GDM1 (cell line): ENCODE data around the gene CHSY1.
"Not testable (repeated sequence)": the region's sequence is repeated elsewhere in the genome, so short reads cannot be mapped to it uniquely, and the experiment has no call there.

Experiments used
- DNase-seq: peaks from one replicate; lab custom pipeline; 2025; lab: John Stamatoyannopoulos, UW

CHSY1 gene, protein sequence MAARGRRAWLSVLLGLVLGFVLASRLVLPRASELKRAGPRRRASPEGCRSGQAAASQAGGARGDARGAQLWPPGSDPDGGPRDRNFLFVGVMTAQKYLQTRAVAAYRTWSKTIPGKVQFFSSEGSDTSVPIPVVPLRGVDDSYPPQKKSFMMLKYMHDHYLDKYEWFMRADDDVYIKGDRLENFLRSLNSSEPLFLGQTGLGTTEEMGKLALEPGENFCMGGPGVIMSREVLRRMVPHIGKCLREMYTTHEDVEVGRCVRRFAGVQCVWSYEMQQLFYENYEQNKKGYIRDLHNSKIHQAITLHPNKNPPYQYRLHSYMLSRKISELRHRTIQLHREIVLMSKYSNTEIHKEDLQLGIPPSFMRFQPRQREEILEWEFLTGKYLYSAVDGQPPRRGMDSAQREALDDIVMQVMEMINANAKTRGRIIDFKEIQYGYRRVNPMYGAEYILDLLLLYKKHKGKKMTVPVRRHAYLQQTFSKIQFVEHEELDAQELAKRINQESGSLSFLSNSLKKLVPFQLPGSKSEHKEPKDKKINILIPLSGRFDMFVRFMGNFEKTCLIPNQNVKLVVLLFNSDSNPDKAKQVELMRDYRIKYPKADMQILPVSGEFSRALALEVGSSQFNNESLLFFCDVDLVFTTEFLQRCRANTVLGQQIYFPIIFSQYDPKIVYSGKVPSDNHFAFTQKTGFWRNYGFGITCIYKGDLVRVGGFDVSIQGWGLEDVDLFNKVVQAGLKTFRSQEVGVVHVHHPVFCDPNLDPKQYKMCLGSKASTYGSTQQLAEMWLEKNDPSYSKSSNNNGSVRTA

GRCh38 chr15:101251830-101252820 lies at the start of gene CHSY1:
TSS of gene CHSY1 (minus strand) at chr15:101252048. CDS start at chr15:101251456, 592 bp downstream.
- peak; percentile 85 for DNase-seq

DNA sequence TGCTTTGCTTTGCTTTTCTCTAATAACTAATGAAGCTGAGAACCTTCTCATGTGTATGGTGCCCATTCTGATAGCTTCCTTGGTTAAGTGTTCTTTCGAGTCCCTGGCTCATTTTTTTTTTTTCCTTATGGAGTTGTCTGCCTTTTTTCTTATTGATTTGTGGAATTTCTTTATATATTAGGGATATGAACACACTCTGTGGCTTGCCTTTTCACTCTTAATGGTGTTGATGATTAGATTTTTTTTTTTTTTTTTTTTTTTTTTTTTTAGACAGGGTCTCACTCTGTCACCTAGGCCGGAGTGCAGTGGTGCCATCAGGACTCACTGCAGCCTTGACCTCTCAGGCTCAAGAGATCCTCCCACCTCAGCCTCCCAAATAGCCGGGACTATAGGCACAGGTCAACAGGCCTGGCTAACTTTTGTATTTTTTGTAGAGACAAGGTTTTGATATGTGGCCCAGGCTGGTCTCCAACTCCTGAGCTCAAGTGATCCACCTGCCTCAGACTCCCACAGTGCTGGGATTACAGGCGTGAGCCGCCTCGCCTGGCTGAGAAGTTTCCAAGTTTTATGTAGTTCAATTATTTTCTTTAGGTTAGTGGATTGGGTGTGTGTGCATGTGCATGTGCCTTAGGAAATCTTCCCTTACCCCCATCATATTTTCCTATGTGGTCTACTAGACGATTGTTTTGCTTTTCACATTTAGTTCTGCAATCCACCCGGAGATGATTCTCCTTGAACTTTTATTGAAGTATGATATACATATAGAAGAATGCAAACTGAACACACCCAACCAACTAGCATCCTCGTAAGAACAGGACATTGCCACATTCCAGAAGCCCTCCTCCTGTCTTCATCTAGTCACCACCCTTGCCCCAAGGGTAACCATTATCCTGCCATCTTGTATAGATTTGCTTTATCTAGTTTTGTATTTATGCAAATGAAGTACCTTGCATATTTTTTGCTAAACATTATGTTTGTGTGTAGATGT lies 44.9 kb upstream of the CHSY1 start:
- no peak for DNase-seq

- no peak for DNase-seq
Measured at GRCh38 chr15:101295607-101296161, 43.8 kb upstream of the CHSY1 start.

- DNase-seq, result peak; percentile 93
Measured at GRCh38 chr15:101294731-101295606, 43.1 kb upstream of the CHSY1 start, which contains the start of gene SNRPA1. TSS of gene SNRPA1 (minus strand) at chr15:101295248. CDS start at chr15:101295178, 70 bp downstream.

DNA sequence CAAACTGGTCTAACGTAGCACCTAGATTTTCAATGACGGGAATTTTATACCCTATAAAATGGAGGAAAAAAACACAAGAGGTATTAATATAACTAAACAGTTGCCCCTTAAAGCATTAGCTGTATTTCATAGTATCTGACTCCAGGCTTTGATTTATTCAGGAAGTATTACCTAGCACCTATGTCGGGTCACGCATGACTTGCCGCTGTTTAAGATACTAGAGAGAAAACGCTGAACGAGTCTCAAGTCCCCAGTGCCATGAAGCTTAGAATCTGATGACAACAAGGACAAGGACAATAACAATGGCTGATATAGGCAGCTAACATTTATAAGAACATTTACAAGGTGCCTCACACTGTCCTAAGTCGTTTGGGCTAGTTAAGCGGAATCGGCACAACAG lies 41.3 kb upstream of the CHSY1 start:
- no peak for DNase-seq

DNA sequence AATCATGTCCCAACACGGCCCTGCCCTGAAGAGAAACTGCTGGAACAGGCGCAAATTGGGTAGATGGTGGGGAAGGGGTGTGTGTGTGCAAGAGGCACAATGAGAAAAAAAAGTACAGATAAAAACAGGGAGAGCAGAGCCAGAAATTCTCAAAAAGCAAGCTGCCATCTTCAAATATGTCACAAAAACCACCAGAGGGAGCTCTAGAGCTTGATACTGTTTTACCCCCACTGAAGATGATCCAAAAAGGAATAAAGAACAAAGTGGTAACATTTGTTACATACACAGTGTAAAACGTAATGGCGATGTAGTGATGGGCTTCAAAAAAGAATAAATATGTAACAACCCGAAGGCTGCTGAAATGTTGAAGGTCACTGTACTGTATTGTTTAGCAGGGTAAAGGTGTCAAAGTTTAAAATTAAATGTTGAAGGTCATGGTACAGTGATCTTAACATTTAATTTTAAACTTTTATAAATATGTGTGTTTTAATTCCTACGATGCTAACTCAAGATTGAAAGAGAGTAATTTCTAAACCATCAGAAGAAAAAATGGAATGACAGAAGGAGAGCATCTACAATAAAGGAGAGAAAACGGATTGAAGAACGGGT lies 37.2 kb upstream of the CHSY1 start:
- peak; percentile 24 for DNase-seq

DNA sequence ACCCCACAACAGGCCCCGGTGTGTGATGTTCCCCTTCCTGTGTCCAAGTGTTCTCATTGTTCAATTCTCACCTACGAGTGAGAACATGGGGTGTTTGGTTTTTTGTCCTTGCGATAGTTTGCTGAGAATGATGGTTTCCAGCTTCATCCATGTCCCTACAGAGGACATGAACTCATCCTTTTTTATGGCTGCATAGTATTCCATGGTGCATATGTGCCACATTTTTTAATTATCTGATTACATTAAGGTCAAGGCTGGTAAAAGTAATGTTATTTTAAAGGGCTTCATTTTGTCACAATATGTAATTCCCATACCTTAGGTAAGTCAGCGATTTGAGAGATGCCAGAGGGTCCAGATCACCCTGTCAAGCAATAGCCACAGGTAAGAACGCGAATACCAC lies 35.5 kb upstream of the CHSY1 start:
- DNase-seq, result not testable (repeated sequence)

DNA sequence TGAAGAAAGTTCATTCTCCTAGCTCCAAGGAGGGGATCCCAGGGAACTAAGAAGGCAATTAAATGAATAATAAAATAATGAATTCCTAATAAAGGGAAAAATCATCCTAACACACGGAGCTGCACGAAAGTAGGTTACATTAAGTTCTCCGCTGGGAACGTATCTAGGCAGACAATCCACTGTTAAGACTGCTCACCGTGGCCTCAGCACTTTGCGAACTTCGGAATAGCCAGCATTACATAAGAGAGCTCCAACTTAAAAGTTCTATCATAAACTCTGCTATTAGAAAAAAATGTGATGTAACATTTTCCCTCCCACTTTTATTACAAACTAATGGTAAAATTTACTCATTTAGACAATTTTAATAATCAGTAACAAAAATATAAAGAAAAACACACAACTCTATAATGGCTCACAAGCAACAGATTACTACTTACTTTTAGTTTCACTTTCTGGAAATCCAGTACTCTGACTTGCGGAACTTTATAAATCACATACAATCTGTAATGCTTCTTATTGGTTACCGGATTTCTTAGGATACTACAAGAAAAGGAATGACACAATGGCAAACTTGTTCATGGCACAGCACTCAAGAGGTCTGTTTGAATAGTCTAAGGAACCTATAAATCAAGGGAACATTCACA lies 34.7 kb upstream of the CHSY1 start:
- no peak for DNase-seq

GRCh38 chr15:101283931-101284330 lies 32.1 kb upstream of the CHSY1 start:
- no peak for DNase-seq

- no peak for DNase-seq
Measured at GRCh38 chr15:101280007-101280406, 28.2 kb upstream of the CHSY1 start.

DNA sequence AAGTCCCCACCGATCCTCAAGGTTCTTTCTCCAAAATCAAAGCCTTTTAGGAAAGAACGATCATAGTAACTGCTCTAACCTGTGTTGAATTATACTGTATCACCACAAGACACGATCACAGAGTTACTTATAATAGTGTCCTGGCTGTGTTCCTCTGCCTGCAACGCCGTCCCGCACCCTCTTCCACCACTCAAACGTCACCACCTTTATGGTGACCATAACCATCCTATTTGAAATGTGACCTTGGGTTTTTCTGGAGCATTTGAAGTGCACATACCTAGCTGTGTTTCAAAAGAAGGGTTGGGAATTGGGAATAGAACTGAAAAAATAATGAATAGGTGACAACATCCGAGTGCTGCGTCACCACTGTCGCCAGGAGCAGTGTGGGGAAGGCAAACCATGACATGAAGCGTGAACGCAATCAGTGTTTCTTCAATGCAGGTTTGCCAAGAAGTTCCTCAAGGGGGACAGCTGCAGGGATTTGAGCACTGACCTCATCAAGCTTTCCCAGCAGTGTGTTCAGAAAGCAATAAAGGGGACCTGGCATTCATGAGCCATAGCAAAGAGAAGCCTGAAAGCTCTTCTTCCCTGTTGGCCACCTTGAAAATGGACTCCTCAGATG lies 26.2 kb upstream of the CHSY1 start:
- no peak for DNase-seq

DNA sequence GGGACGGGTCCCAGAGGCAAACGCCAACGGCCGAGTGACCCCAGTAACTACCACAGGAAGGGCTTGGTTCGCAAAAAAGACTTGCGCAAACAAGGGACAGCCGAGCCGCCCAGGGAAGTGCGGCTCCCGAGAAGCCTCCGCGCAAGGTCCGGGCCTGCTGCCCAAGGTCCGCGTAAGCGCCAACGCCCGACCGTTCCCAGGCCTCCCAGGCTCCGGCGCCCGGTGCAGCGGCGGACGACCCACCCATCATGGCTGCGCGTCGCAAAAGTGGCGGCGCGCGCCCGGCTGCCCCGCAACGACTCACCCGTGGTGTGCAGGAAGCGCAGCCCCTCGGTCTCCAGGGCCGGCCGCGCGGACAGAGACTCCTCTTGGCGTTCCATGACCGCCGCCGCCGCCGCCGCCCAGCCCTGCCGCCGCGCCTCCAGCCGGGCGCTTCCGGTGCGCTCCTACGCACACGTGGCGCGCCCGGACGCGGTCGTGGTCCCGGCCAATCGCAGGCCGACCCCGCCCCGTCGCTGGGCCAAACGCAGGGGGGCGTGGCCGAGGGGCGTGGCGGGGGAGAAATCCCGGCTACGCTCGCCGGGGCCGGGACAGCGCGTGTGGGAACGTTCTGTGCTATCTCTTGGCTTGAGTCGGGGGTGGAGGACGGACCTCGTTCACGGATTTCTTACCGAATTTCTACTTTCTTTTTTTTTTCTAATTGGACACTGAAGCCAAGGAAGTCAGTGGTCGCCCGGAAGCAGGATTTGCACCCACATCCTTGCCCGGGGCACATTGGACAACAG lies 25.4 kb upstream of the CHSY1 start, which contains the start of gene SELENOS:
SELENOS (minus strand) TSS at position 448 of the 785 bp plus-strand sequence; CDS start at position 380, 68 bp downstream.
- peak; percentile 82 for DNase-seq

DNA sequence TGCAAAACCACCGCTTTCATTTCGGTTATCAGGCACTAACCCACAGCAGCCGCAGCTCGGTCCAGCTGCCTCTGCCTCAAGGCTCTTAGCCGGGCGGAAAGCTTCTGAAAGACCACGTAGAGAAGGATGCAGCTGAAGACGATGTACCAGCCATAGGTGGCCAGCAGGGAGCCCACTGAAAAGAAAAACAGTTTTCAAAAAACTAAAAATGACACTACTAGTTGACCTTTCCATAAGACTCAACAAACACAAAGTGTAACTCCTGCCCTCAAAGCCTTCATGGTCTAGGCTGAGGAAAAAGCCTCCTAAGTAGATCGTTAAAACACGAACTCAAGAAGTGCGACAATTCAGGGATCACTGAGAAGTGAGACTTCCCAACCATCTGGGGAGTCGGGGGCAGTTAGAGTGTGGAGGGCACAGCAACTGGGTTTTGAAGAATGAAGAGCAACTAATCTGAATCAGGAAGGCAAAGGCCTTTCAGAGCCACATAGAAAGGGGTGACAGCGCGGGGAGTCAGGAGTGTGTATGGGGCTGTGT lies 24.7 kb upstream of the CHSY1 start:
- no peak for DNase-seq

DNA sequence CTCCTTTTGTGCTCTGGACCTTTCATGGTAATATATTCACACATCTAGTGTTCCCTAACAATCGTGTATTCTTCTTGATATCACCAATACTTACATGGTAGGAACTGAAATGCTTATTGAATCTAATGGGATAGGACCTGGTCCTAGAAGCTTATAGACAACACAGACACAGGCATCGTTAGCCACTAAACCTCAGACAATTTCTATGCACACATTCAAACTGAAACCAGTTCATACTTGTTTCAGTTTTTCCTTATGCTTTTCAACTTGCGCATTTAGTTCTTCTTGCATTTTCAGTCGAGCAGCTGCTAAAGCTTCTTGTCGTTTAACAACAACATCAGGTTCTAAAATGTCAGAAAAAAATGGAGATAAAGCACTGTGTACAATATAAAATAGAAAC lies 23.2 kb upstream of the CHSY1 start:
- no peak for DNase-seq

- no peak for DNase-seq
Measured at GRCh38 chr15:101273534-101273933, 21.7 kb upstream of the CHSY1 start.

DNA sequence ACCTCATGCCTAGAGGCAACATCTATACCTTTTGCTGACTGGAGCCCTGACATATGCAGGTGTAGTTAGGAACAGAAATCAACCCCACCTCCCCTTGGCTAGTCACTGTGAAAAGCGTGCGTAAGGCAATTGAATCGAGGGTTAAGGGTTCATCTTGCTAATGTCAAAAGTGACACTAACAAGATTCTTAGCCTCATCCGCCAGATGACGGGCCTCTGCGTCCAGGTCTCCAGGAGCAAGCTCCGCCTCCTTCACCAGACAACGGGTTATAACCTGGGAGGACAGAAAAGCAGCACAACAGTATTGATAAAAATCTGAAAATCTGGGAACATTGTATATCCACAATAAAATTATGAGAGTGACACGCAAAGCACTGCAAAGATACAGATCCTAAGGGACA lies 20.7 kb upstream of the CHSY1 start:
- no peak for DNase-seq
